ENCODE results near the gene LRMDA.

LRMDA gene

GRCh38 chr10:75712242-75712880 lies 280.9 kb downstream of the LRMDA start:
- no peak for DNase-seq (ENCODE audit: low read depth in 2 of 2)

- DNase-seq (ENCODE audit: low read depth in 2 of 2), result no peak
These were observed 285.1 kb downstream of the LRMDA start for GRCh38 chr10:75716506-75716905.

- no peak for DNase-seq (ENCODE audit: low read depth in 2 of 2)
These were observed 285.9 kb downstream of the LRMDA start for GRCh38 chr10:75717126-75717916.

GRCh38 chr10:75718991-75719390 lies 287.6 kb downstream of the LRMDA start:
- no peak for DNase-seq (ENCODE audit: low read depth in 2 of 2)

GRCh38 chr10:75720157-75720556 lies 288.7 kb downstream of the LRMDA start:
- no peak for DNase-seq (ENCODE audit: low read depth in 2 of 2)

- DNase-seq (ENCODE audit: low read depth in 2 of 2), result no peak
These were observed 290.6 kb downstream of the LRMDA start for GRCh38 chr10:75722020-75722419.

GRCh38 chr10:75722609-75723008 lies 291.2 kb downstream of the LRMDA start:
- DNase-seq (ENCODE audit: low read depth in 2 of 2), result no peak

GRCh38 chr10:75723319-75723980 lies 292.0 kb downstream of the LRMDA start:
- no peak for DNase-seq (ENCODE audit: low read depth in 2 of 2)

GRCh38 chr10:75724047-75724446 lies 292.6 kb downstream of the LRMDA start:
- no peak for DNase-seq (ENCODE audit: low read depth in 2 of 2)

- no peak for DNase-seq (ENCODE audit: low read depth in 2 of 2)
These were observed 295.4 kb downstream of the LRMDA start for GRCh38 chr10:75726522-75727483.

GRCh38 chr10:75730847-75731246 lies 299.4 kb downstream of the LRMDA start:
- no peak for DNase-seq (ENCODE audit: low read depth in 2 of 2)

- DNase-seq (ENCODE audit: low read depth in 2 of 2), result no peak
These were observed 301.9 kb downstream of the LRMDA start for GRCh38 chr10:75733135-75733890.

- no peak for DNase-seq (ENCODE audit: low read depth in 2 of 2)
These were observed 304.8 kb downstream of the LRMDA start for GRCh38 chr10:75736151-75736640.

- DNase-seq (ENCODE audit: low read depth in 2 of 2), result no peak
These were observed 305.6 kb downstream of the LRMDA start for GRCh38 chr10:75736889-75737579.

- no peak for DNase-seq (ENCODE audit: low read depth in 2 of 2)
These were observed 306.1 kb downstream of the LRMDA start for GRCh38 chr10:75737580-75737949.

GRCh38 chr10:75738924-75739323 lies 307.5 kb downstream of the LRMDA start:
- DNase-seq (ENCODE audit: low read depth in 2 of 2), result no peak

GRCh38 chr10:75739414-75740143 lies 308.2 kb downstream of the LRMDA start:
- no peak for DNase-seq (ENCODE audit: low read depth in 2 of 2)

- no peak for DNase-seq (ENCODE audit: low read depth in 2 of 2)
These were observed 309.1 kb downstream of the LRMDA start for GRCh38 chr10:75740541-75740940.

- no peak for DNase-seq (ENCODE audit: low read depth in 2 of 2)
These were observed 310.9 kb downstream of the LRMDA start for GRCh38 chr10:75742355-75742754.
